K562 (cell line): ENCODE measurements around the gene ABCG2. TPM values are rescaled to one million over a fixed set of nuclear protein-coding genes. Genes with fewer than 3 reads are reported as not detected.

Source experiments
- MXI1 ChIP-seq: IDR thresholded peaks from 2 replicates; pipeline ENCODE4 v1.6.1; 2011; ENCODE audit warnings: low read depth, mild to moderate bottlenecking, improper control_type of control experiment, low read length
- OTX1 ChIP-seq: fragments of 450-650 bp; formaldehyde crosslinking; IDR thresholded peaks from 2 replicates; pipeline ENCODE4 v1.4.0; 2022; ENCODE audit warnings: mild to moderate bottlenecking
- SRSF7 ChIP-seq: fragments of 200-400 bp; formaldehyde crosslinking; optimal IDR thresholded peaks from 2 replicates; pipeline ENCODE3; 2017; ENCODE audit warnings: mild to moderate bottlenecking, low read depth, low read length
- ZNF589 ChIP-seq: fragments of 200-800 bp; sonication (Bioruptor generic); IDR thresholded peaks from 2 replicates; pipeline ENCODE4 v1.6.1; 2016; ENCODE audit warnings: low read depth, missing genetic modification characterization, missing compliant biosample characterization
- polyA plus RNA-seq, 8 experiments: library from polyadenylated mRNA; depleted of rRNA in 4 of 8; stranded (reverse) in 5 of 8; unstranded in 3 of 8; fragments of >200 nt; fragmentation: Nextera tagmentation in 2 of 8; fragmentation: Illumina TruSeq in 1 of 8; extraction: Ambion mirVana in 2 of 8; extraction: Trizol in 1 of 8; gene quantifications; 2 replicates each; pipeline versions ENCODE4 v1.2.1 to v1.2.3, GENCODE V29; 2011 to 2014; ENCODE audit warnings: inconsistent platforms in 1 of 8, missing spikeins in 1 of 8
- total RNA-seq, 7 experiments: library from RNA; depleted of rRNA in 6 of 7; stranded (reverse); fragments of >200 nt in 6 of 7; fragmentation: Illumina TruSeq in 2 of 7; extraction: Trizol in 2 of 7; gene quantifications; 2 replicates each; pipeline versions ENCODE4 v1.2.1 to v1.2.3, GENCODE V29; 2011 to 2021; ENCODE audit warnings: low replicate concordance in 1 of 7
- TF ChIP-seq, protein P1 (sequence below): fragments of 250-450 bp; sonication (Bioruptor Pico); IDR thresholded peaks from 2 replicates; pipeline ENCODE4 v1.8.0; 2022; ENCODE audit warnings: moderate library complexity, mild to moderate bottlenecking, inconsistent platforms
- TF ChIP-seq, protein P2 (sequence below): fragments of 200-800 bp; sonication (Bioruptor generic); IDR thresholded peaks from 2 replicates; pipeline ENCODE4 v1.6.1; 2017; ENCODE audit warnings: missing genetic modification characterization, missing compliant biosample characterization
- TF ChIP-seq, protein P3 (sequence below): sonication (generic); formaldehyde crosslinking; IDR thresholded peaks from 2 replicates; pipeline ENCODE4 v1.8.1; 2023; ENCODE audit warnings: mild to moderate bottlenecking, missing genetic modification reagents

The ABCG2 gene
- total and polyA plus RNA-seq, 9 of the 15 experiments (the other 6 are each of a cell fraction or from before 2014, with no cell fraction given), result 0.01 to 0.36 (median 0.11) TPM; not detected in 4

DNA sequence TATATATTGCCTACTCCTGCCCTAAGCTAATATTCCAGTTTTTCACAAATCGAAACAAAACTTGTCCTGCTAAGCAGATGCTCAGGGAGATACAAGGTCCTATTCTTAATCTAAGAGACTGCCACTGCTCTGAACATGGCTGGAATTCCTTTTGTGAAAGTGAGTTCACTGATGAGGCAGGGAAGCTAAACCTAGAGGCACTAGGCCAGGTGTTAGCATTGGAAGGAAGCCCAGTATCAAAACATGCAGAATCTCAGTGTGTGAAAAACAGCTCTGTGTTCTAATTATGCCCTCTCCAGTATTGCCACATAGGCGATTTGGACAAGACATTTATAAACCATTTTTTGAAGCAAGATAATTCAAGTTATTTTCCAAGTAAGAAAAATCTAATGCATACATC is 47.6 kb downstream of the ABCG2 start (continued):
- TF ChIP-seq, protein P1, sequence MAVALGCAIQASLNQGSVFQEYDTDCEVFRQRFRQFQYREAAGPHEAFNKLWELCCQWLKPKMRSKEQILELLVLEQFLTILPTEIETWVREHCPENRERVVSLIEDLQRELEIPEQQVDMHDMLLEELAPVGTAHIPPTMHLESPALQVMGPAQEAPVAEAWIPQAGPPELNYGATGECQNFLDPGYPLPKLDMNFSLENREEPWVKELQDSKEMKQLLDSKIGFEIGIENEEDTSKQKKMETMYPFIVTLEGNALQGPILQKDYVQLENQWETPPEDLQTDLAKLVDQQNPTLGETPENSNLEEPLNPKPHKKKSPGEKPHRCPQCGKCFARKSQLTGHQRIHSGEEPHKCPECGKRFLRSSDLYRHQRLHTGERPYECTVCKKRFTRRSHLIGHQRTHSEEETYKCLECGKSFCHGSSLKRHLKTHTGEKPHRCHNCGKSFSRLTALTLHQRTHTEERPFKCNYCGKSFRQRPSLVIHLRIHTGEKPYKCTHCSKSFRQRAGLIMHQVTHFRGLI (CRISPR knock-in tag), result no peak
- TF ChIP-seq SRSF7 (no peak), MXI1 (no peak), OTX1 (CRISPR knock-in tag) (no peak), ZNF589 (CRISPR knock-in tag) (no peak)
- TF ChIP-seq, protein P2, sequence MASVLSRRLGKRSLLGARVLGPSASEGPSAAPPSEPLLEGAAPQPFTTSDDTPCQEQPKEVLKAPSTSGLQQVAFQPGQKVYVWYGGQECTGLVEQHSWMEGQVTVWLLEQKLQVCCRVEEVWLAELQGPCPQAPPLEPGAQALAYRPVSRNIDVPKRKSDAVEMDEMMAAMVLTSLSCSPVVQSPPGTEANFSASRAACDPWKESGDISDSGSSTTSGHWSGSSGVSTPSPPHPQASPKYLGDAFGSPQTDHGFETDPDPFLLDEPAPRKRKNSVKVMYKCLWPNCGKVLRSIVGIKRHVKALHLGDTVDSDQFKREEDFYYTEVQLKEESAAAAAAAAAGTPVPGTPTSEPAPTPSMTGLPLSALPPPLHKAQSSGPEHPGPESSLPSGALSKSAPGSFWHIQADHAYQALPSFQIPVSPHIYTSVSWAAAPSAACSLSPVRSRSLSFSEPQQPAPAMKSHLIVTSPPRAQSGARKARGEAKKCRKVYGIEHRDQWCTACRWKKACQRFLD (CRISPR knock-in tag), result no peak
- TF ChIP-seq, protein P3, sequence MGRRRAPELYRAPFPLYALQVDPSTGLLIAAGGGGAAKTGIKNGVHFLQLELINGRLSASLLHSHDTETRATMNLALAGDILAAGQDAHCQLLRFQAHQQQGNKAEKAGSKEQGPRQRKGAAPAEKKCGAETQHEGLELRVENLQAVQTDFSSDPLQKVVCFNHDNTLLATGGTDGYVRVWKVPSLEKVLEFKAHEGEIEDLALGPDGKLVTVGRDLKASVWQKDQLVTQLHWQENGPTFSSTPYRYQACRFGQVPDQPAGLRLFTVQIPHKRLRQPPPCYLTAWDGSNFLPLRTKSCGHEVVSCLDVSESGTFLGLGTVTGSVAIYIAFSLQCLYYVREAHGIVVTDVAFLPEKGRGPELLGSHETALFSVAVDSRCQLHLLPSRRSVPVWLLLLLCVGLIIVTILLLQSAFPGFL (CRISPR knock-in tag), result no peak
